Left lung (tissue), 14 donors: Measurements from ENCODE around the gene NELFA. TPM values are rescaled to one million over a fixed set of nuclear protein-coding genes. Genes with fewer than 3 reads are reported as not detected.

Source experiments
- ATAC-seq: fragments of 200-7000 bp; cut with Tn5 transposase; one replicate; pipeline ENCODE4 v1.9.1; 2020; ENCODE audit warnings: moderate library complexity
- DNase-seq, 4 donors: peaks; one replicate each; pipeline ENCODE4 v3.0.0-alpha.2; 2013 to 2020
- H3K27ac ChIP-seq, 2 donors: fragments of 200-600 bp; sonication (generic) in 1 of 2; one replicate each; pipeline versions ENCODE4 v1.5.0 to v1.8.0; 2020 to 2021
- H3K27me3 ChIP-seq, 2 donors: fragments of 200-600 bp; sonication (generic) in 1 of 2; one replicate each; pipeline versions ENCODE4 v1.5.0 to v1.8.0; 2020 to 2021
- H3K36me3 ChIP-seq, 2 donors: fragments of 200-600 bp; sonication (generic) in 1 of 2; one replicate each; pipeline versions ENCODE4 v1.5.0 to v1.8.0; 2020 to 2021
- H3K4me1 ChIP-seq, 2 donors: fragments of 200-600 bp; one replicate each; pipeline ENCODE4 v1.8.0; 2021
- H3K4me3 ChIP-seq, 2 donors: fragments of 200-600 bp; sonication (generic) in 1 of 2; one replicate each; pipeline versions ENCODE4 v1.5.0 to v1.8.0; 2020 to 2021; ENCODE audit warnings: mild to moderate bottlenecking in 1 of 2
- H3K9me3 ChIP-seq, 2 donors: fragments of 200-600 bp; sonication (generic) in 1 of 2; one replicate each; pipeline versions ENCODE4 v1.5.0 to v1.8.0; 2020 to 2021
- CTCF ChIP-seq, 2 donors: fragments of 200-600 bp; sonication (generic) in 1 of 2; IDR thresholded peaks; one replicate each; pipeline versions ENCODE4 v1.5.0 to v1.8.0; 2021; ENCODE audit warnings: antibody characterized with exemption in 2 of 2
- intact Hi-C, 2 donors: fragments of 100-400 bp; cut with DNase I; formaldehyde crosslinking; loops; one replicate each; pipeline versions ENCODE4 v1.11.2 to v1.14.2; 2022
- long read RNA-seq, 12 donors: library from polyadenylated mRNA in 2 of 12; unstranded in 2 of 12; transcript quantifications; one replicate each; pipeline ENCODE4 v2.0.0 and lab custom pipeline, GENCODE V29; 2019 to 2026
- polyA plus RNA-seq, 6 donors: library from polyadenylated mRNA; unstranded; fragments of 120-200 nt; gene quantifications; one replicate each; pipeline ENCODE4 v1.2.1, GENCODE V29; 2013; ENCODE audit not compliant: insufficient read length in 6 of 6
- total RNA-seq, 2 donors: library from RNA; stranded (reverse); fragmentation: NEBNext Ultra II Directional; extraction: Animal tissue kit (Norgen Biotek cat#: 25700); gene quantifications; one replicate each; pipeline ENCODE4 v1.2.1, GENCODE V29; 2021
- donor health status: DM: no; HTN: yes; CAD: no.
- donor health status: DM: no; HTN: no; CAD: no.

NELFA gene
- total RNA-seq (10 to 100 TPM; 22.5 to 22.9 TPM), polyA plus RNA-seq (10 to 100 TPM; 25.6 to 36.4 (median 32.6) TPM)
- long read RNA-seq, donor 1, transcript NELFA-202 (11 exons, 3,343 nt) = major isoform, 8 of 15 reads
- long read RNA-seq, donor 1, partial matches to known transcripts = 6 of 15 reads
- long read RNA-seq, donor 1, other reads (novel, unspliced or antisense) = 0 of 15 reads
- long read RNA-seq, donor 2, transcript NELFA-202 (11 exons, 3,343 nt) = major isoform, 7 of 12 reads
- long read RNA-seq, donor 2, partial matches to known transcripts = 5 of 12 reads
- long read RNA-seq, donor 2, other reads (novel, unspliced or antisense) = 0 of 12 reads
- long read RNA-seq, donor 3, transcript NELFA-202 (11 exons, 3,343 nt) = major isoform, 11 of 11 reads
- long read RNA-seq, donor 3, partial matches to known transcripts = 0 of 11 reads
- long read RNA-seq, donor 3, other reads (novel, unspliced or antisense) = 0 of 11 reads
- long read RNA-seq, donor 4, transcript NELFA-202 (11 exons, 3,343 nt) = major isoform, 5 of 9 reads
- long read RNA-seq, donor 4, partial matches to known transcripts = 4 of 9 reads
- long read RNA-seq, donor 4, other reads (novel, unspliced or antisense) = 0 of 9 reads
- long read RNA-seq, donor 5, transcript NELFA-202 (11 exons, 3,343 nt) = major isoform, 7 of 9 reads
- long read RNA-seq, donor 5, partial matches to known transcripts = 0 of 9 reads
- long read RNA-seq, donor 5, other reads (novel, unspliced or antisense) = 0 of 9 reads
- long read RNA-seq, donor 6, partial matches to known transcripts = 12 of 74 reads
- long read RNA-seq, donor 6, other reads (novel, unspliced or antisense) = 58 of 74 reads
- long read RNA-seq, donor 7, transcript NELFA-202 (11 exons, 3,343 nt) = major isoform, 6 of 6 reads
- long read RNA-seq, donor 7, partial matches to known transcripts = 0 of 6 reads
- long read RNA-seq, donor 7, other reads (novel, unspliced or antisense) = 0 of 6 reads
- long read RNA-seq, donor 8, transcript NELFA-202 (11 exons, 3,343 nt) = major isoform, 10 of 10 reads
- long read RNA-seq, donor 8, partial matches to known transcripts = 0 of 10 reads
- long read RNA-seq, donor 8, other reads (novel, unspliced or antisense) = 0 of 10 reads
- long read RNA-seq, donor 9 = 0 reads
- long read RNA-seq, donor 10, transcript NELFA-202 (11 exons, 3,343 nt) = major isoform, 7 of 14 reads
- long read RNA-seq, donor 10, partial matches to known transcripts = 2 of 14 reads
- long read RNA-seq, donor 10, other reads (novel, unspliced or antisense) = 4 of 14 reads
- long read RNA-seq, donor 11, transcript NELFA-202 (11 exons, 3,343 nt) = major isoform, 13 of 892 reads
- long read RNA-seq, donor 11, partial matches to known transcripts = 786 of 892 reads
- long read RNA-seq, donor 11, other reads (novel, unspliced or antisense) = 89 of 892 reads
- long read RNA-seq, donor 12, transcript NELFA-202 (11 exons, 3,343 nt) = major isoform, 7 of 7 reads
- long read RNA-seq, donor 12, partial matches to known transcripts = 0 of 7 reads
- long read RNA-seq, donor 12, other reads (novel, unspliced or antisense) = 0 of 7 reads

DNA sequence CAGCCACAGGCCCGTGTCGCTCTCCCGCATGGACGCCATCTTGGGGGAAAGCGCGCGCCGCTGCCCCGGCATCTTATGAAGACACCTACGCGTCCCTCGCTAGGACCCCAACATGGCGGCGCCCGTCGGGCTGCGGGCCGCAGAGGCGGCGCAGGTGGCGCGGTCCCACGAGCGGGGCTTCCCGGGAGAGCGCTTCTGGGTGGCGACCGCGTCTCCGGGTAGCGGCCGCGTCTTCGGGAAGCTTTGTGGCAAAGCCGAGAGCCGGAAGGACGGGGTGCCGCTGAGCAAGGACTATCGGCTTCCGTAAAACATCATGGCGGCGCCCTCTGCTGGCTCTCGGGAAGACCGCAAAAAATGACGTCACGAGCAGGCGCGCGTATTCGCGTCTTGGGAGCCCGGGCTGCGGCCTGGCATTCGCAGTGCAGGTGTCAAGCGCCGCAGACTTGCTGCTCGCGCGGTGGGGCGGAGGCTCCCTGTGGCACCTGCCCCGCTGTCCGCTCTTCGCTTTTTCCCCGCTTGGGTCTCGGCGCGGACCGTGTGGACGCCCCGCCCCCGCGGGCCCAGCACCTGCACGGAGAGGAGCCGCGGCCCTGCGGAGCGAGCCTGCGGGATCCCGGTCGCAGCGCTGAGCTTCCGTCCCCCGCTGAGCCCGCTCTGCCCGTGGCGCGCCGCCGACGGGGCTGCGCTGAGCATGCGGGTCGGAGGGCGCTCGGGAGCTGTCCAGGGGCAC lies at the start of gene NELFA:
Gene NELFA, minus strand, starts transcription at position 54 of the 730 bp plus-strand sequence. Its CDS starts 15 bp downstream, at position 39.
- H3K4me1 ChIP-seq = peaks cover 0 to 35% of the 10 kb centered on the region in 2 donors
- H3K27me3 ChIP-seq = no peaks in the 10 kb centered on the region
- intact Hi-C loops = no loop called here
- no peaks in the 10 kb centered on the region for H3K9me3 ChIP-seq
- peak; percentile 96 to 99 (median 96) for DNase-seq
- ATAC-seq = peak; percentile 95
- peak; percentile 33 to 40 for TF ChIP-seq CTCF (IDR thresholded peaks at IDR 0.05)
- peak within 1 kb of the TSS; percentile 93 to 99 for H3K27ac ChIP-seq
- H3K4me3 ChIP-seq = peak within 1 kb of the TSS; percentile 90 to 98
- peaks cover 0 to 14% of the 10 kb centered on the region in 2 donors for H3K36me3 ChIP-seq

DNA sequence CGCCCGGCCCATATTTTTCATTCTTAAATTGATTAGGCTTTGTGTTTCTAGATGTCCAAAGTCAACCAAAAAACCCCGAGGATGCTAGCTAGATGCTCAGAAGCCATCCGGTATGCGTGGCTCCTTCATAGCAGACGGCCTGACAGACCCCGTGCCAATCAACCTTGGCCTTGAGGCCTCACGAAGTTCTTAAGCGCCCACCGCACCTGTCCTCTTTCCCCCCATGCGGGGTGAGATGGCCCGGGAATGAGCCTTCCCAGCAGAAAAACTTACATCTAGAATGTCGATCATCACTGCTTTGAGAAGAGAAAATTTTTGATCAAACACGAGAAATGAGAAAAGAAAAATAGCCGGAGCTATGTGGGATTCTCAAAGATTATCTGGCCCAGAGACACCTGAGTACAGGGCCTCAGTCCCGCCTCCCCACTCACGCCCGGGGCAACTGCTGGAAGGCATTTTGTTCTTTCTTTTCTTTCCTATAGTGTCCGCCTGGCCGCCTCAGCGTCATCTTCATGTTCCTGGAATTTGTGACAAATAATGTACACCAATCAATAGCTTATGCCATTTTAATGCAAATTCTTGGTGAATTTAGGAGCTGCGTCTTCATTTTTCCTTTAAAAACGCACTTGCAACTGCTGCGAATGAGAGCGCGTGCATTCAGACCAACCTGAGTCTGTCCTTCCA lies 48.8 kb upstream of the NELFA start:
- peak in 1 of 4 donors; percentile 40 for DNase-seq
- Histone ChIP-seq H3K9me3 (no peaks in the 10 kb centered on the region), H3K36me3 (no peaks in the 10 kb centered on the region), H3K4me3 (no peak overlapping the region), H3K27me3 (peaks cover 43 to 93% of the 10 kb centered on the region in 2 donors), H3K27ac (no peak overlapping the region), H3K4me1 (peaks cover 3 to 10% of the 10 kb centered on the region in 2 donors)
- no peak for TF ChIP-seq CTCF (IDR thresholded peaks at IDR 0.05)
- no peak for ATAC-seq
- intact Hi-C loops = no loop called here

- no peak for ATAC-seq
- no peaks in the 10 kb centered on the region for H3K36me3 ChIP-seq
- no peaks in the 10 kb centered on the region for H3K9me3 ChIP-seq
- H3K27ac ChIP-seq = no peak overlapping the region
- H3K4me3 ChIP-seq = no peak overlapping the region
- intact Hi-C loops = no loop called here
- H3K27me3 ChIP-seq = peaks cover 33 to 92% of the 10 kb centered on the region in 2 donors
- H3K4me1 ChIP-seq = peaks cover 0 to 7% of the 10 kb centered on the region in 2 donors
- TF ChIP-seq CTCF (IDR thresholded peaks at IDR 0.05) = no peak
- DNase-seq = no peak
Measured at GRCh38 chr4:2054217-2054616, 45.4 kb upstream of the NELFA start.

- no peaks in the 10 kb centered on the region for H3K36me3 ChIP-seq
Measured at GRCh38 chr4:2051086-2051485, 42.3 kb upstream of the NELFA start.

More at GRCh38 chr4:2051086-2051485, 42.3 kb upstream of the NELFA start:
- ATAC-seq = no peak
- no peaks in the 10 kb centered on the region for H3K9me3 ChIP-seq
- no peak overlapping the region for H3K4me3 ChIP-seq
- no peaks in the 10 kb centered on the region for H3K4me1 ChIP-seq
- H3K27ac ChIP-seq = no peak overlapping the region
- H3K27me3 ChIP-seq = peaks cover 16 to 95% of the 10 kb centered on the region in 2 donors
- intact Hi-C loops = no loop called here
- no peak for TF ChIP-seq CTCF (IDR thresholded peaks at IDR 0.05)
- DNase-seq = peak in 1 of 4 donors; percentile 29
